ENCODE measurements around the gene CCDC40.

GRCh38 chr17:80006339-80006720 is 30.1 kb upstream of the CCDC40 start:
- no peak for TF ChIP-seq CTCF (IDR thresholded peaks at IDR 0.05)
- TF ChIP-seq POLR2A (IDR thresholded peaks at IDR 0.05) = no peak

All from body of pancreas (tissue), 4 donors.